ENCODE results near the gene SLCO2B1. TPM values are rescaled to one million over a fixed set of nuclear protein-coding genes. Genes with fewer than 3 reads are reported as not detected.
"Not testable (repeated sequence)": the region's sequence is repeated elsewhere in the genome, so short reads cannot be mapped to it uniquely, and the experiment has no call there.

The SLCO2B1 gene, protein sequence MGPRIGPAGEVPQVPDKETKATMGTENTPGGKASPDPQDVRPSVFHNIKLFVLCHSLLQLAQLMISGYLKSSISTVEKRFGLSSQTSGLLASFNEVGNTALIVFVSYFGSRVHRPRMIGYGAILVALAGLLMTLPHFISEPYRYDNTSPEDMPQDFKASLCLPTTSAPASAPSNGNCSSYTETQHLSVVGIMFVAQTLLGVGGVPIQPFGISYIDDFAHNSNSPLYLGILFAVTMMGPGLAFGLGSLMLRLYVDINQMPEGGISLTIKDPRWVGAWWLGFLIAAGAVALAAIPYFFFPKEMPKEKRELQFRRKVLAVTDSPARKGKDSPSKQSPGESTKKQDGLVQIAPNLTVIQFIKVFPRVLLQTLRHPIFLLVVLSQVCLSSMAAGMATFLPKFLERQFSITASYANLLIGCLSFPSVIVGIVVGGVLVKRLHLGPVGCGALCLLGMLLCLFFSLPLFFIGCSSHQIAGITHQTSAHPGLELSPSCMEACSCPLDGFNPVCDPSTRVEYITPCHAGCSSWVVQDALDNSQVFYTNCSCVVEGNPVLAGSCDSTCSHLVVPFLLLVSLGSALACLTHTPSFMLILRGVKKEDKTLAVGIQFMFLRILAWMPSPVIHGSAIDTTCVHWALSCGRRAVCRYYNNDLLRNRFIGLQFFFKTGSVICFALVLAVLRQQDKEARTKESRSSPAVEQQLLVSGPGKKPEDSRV
- total RNA-seq, result 100 to 1,000 TPM in 3 of 4 donors, 10 to 100 TPM in 1; 44.6 to 297 (median 208) TPM

DNA sequence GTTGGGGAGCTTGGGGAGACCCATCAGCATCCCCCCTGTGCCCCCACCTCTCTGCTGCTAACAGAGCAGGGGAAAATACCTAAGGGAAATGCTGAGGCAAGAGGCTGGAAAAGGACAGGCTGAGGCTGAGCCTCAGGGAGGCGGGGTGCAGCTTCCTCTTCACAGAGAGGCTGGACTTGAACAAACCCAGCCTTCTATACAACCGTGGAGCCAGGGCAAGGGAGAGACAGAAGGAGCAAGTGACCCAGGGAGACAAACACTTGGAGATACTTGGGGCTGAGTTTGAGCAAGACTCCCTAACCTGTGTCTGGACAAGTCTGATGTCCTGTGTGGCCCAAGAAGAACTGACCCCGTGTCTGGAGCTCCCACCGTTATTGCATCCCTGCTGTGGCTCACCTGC lies at the start of gene SLCO2B1:
Gene SLCO2B1 (plus strand): TSS at position 229 of the 400 bp plus-strand sequence. CDS start 275 bp downstream, outside the sequence.
- peak in 2 of 3 donors; percentile 73 to 76 for DNase-seq
- Histone ChIP-seq H3K27me3 (no peaks in the 10 kb centered on the region), H3K36me3 (no peaks in the 10 kb centered on the region), H3K4me1 (peaks cover 0 to 73% (median 3%) of the 10 kb centered on the region in 4 donors), H3K27ac (peak within 1 kb of the TSS; percentile 60 to 90 (median 80)), H3K9me3 (no peaks in the 10 kb centered on the region), H3K4me3 (peak within 1 kb of the TSS; percentile 20 to 49 (median 26))
- TF ChIP-seq, protein P1, sequence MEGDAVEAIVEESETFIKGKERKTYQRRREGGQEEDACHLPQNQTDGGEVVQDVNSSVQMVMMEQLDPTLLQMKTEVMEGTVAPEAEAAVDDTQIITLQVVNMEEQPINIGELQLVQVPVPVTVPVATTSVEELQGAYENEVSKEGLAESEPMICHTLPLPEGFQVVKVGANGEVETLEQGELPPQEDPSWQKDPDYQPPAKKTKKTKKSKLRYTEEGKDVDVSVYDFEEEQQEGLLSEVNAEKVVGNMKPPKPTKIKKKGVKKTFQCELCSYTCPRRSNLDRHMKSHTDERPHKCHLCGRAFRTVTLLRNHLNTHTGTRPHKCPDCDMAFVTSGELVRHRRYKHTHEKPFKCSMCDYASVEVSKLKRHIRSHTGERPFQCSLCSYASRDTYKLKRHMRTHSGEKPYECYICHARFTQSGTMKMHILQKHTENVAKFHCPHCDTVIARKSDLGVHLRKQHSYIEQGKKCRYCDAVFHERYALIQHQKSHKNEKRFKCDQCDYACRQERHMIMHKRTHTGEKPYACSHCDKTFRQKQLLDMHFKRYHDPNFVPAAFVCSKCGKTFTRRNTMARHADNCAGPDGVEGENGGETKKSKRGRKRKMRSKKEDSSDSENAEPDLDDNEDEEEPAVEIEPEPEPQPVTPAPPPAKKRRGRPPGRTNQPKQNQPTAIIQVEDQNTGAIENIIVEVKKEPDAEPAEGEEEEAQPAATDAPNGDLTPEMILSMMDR (IDR thresholded peaks at IDR 0.05), result no peak
- peak; percentile 22 to 58 for TF ChIP-seq POLR2A (IDR thresholded peaks at IDR 0.05)

DNA sequence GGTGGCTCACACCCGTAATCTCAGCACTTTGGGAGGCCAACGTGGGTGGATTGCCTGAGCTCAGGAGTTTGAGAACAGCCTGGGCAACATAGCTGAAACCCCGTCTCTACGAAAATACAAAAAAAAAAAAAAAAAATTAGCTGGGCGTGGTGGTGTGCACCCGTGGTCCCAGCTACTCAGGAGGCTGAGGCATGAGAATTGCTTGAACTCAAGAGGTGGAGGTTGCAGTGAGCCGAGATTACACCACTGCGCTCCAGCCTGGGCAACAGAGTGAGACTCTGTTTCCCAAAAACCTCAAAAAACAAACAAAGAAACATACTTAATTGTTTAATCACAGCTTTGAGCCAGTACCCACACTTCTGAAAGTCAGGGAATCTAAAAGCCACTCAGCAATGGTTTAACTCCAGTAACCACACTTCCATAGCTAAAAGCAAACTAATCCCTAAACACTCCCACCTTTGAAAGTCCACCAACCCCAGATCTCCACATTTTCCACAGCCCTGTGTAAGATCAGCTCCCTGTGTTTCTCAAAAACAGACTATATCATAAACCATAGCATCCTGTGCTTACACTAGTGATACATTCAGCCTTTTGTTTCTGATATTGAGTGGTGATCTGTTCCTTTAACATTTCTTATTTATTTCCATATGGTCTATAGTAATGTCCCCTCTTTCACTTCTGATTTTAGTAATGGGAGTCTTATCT lies 49.3 kb upstream of the SLCO2B1 start:
- Histone ChIP-seq H3K36me3 (no peaks in the 10 kb centered on the region), H3K4me3 (no peak overlapping the region), H3K9me3 (no peaks in the 10 kb centered on the region), H3K27ac (no peak overlapping the region), H3K27me3 (no peaks in the 10 kb centered on the region), H3K4me1 (no peaks in the 10 kb centered on the region)
- TF ChIP-seq, protein P1 (IDR thresholded peaks at IDR 0.05), result no peak
- no peak for TF ChIP-seq POLR2A (IDR thresholded peaks at IDR 0.05)
- DNase-seq, result no peak

DNA sequence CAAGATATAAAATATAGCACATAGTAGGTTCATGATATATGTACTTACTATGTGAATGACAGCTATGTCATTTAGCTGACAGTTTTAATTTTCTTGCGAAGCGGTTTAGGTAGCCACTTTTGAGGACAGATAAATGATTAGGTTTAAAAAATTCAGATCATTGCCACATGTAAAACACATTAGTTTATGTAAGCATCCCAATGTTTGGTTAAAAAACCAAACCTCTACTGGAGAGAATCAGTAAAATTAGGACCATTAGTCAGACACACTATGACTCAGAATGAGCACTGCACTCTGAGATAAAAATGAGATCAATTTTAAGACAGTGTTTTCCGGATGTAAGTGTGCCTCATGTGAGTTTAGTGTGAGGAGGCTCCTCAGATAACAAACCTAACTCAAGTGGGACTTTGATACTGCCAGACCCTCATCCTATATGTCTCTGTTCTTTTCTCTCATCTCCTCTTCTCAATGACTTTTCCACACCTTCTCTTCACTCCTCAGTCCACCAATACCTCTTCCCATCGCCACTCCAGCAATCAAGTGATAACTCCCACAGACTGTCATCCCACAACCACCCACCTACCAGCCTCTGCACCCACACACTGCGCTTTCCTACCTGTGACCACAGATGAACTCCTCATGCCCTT lies 47.4 kb upstream of the SLCO2B1 start:
- Histone ChIP-seq H3K36me3 (no peaks in the 10 kb centered on the region), H3K4me3 (no peak overlapping the region), H3K27ac (no peak overlapping the region), H3K27me3 (no peaks in the 10 kb centered on the region), H3K9me3 (no peaks in the 10 kb centered on the region), H3K4me1 (no peaks in the 10 kb centered on the region)
- TF ChIP-seq, protein P1 (IDR thresholded peaks at IDR 0.05), result no peak
- DNase-seq, result no peak

DNA sequence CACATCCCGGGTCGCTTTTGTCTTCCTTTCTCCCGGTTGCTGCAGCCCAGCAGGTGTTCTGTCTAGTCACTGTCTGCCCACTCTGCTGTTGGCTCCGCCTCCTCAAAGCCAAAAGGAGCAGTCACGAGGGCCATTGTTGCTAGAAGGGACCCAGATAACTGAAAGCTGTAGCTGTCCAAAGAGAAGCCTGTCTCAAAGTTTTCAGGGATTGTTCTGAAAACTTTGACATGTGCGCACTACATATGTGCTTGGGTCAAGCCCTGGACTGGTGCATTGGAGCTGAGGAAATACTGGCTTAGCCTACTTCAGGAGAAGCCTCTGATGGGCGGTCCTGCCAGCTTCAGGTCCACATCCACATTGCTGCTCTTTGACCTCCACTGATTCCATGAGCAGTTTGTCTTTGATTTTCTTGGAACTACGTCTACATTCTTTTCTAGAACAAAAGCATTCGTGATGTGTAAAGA lies 45.4 kb upstream of the SLCO2B1 start:
- H3K4me1 ChIP-seq, result no peaks in the 10 kb centered on the region
- no peaks in the 10 kb centered on the region for H3K36me3 ChIP-seq
- no peak overlapping the region for H3K4me3 ChIP-seq
- no peaks in the 10 kb centered on the region for H3K27me3 ChIP-seq
- no peaks in the 10 kb centered on the region for H3K9me3 ChIP-seq
- no peak for DNase-seq
- no peak for TF ChIP-seq POLR2A (IDR thresholded peaks at IDR 0.05)
- H3K27ac ChIP-seq, result no peak overlapping the region

DNA sequence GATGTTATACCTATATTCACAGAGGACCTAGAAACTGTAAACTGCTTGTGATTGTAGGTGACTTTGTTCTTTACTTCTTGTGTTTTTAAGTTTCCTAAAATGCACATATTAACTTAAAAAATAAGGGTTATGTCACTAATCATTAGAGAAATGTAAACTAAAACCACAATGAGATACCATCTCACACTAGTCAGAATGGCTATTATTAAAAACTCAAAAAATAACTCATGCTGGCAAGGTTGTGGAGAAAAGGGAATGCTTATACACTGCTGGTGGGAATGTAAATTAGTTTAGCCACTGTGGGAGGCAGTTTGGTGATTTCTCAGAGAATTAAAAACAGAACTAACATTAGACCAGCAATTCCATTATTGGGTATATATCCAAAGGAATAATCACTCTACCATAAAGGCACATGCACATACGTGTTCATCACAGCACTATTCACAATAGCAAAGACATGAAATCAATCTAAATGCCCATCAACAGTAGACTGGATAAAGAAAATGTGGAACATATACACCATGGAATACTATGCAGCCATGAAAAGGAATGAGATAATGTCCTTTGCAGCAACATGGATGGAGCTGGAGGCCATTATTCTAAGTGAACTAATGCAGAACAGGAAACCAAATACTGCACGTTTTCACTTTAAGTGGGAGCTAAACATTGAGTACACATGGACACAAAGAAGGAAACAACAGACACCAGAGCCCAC lies 44.8 kb upstream of the SLCO2B1 start:
- H3K27me3 ChIP-seq, H3K27ac ChIP-seq, H3K4me1 ChIP-seq, H3K36me3 ChIP-seq, DNase-seq, H3K4me3 ChIP-seq, H3K9me3 ChIP-seq: not testable (repeated sequence)

DNA sequence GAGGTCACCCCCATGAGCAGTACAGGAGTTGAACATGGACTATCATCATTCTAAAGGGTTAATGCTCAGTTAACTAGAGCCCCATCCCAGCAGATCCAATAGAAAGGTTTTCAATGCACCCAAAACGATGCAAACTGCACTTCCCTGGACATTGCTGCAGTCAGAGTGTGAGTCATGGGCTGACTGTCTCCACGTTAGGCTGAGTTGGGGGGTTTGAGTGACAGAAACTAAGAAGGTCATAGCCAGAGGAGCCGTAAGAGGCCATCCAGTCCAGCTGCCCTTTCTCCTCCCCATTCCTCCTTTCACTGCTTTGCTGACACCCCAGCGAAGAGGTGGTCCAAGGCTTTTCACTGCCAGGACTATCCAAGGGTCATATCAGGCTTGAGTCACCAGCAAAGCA lies 43.7 kb upstream of the SLCO2B1 start:
- Histone ChIP-seq H3K27me3 (no peaks in the 10 kb centered on the region), H3K9me3 (no peaks in the 10 kb centered on the region), H3K4me1 (no peaks in the 10 kb centered on the region), H3K27ac (no peak overlapping the region), H3K4me3 (no peak overlapping the region), H3K36me3 (no peaks in the 10 kb centered on the region)
- no peak for TF ChIP-seq POLR2A (IDR thresholded peaks at IDR 0.05)
- TF ChIP-seq, protein P1 (IDR thresholded peaks at IDR 0.05), result no peak
- DNase-seq, result no peak

Data from Peyer's patch (tissue), 4 donors.